ENCODE data around the gene ZFP1. TPM values are rescaled to one million over a fixed set of nuclear protein-coding genes. Genes with fewer than 3 reads are reported as not detected.
"Not testable (repeated sequence)": the region's sequence is repeated elsewhere in the genome, so short reads cannot be mapped to it uniquely, and the experiment has no call there.

ZFP1 gene
- total RNA-seq, 1 experiment from 2014 or later = 9.7 TPM

DNA sequence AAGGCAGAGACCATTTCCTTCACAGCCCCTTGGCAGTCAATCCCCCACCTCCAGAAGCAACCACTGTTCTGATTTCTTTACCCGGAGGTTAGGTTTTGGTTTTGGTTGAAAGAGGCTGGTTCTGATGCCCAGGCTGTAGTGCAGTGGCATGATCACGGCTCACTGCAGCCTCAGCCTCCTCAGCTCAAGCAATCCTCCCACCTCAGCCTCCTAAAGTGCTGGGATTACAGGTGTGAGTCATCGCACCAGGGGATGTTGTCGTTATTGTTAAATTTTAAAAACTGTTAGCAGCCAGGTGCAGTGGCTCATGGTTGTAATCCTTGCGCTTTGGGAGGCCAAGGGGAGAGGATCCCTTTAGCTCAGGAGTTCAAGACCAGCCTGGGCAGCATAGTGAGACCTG is 61.6 kb downstream of the ZFP1 start:
- no peaks in the 10 kb centered on the region for H3K9me3 Mint-ChIP-seq
- no peaks in the 10 kb centered on the region for H3K27me3 Mint-ChIP-seq (ENCODE audit: low read depth)
- ATAC-seq = no peak
- no peaks in the 10 kb centered on the region for H3K36me3 Mint-ChIP-seq
- DNase-seq (ENCODE audit: low spot score) = no peak
- no peak overlapping the region for H3K4me3 Mint-ChIP-seq
- ChIA-PET CTCF (interaction anchor here (0.5 to 2.2 kb wide), 4 partner anchors 10 to 85 kb away, joined by 3 to 22 read pairs (median 10); no protein-coding TSS in a partner anchor), POLR2A (interaction anchor here (0.7 kb wide), 1 partner anchor 813 kb away, joined by 5 read pairs; no protein-coding TSS in a partner anchor)
- TF ChIP-seq CBFB (CRISPR knock-in tag; IDR thresholded peaks at IDR 0.05; ENCODE audit: low read depth) (no peak), FOXJ3 (CRISPR knock-in tag; IDR thresholded peaks at IDR 0.05; ENCODE audit: borderline replicate concordance) (no peak), MYBL2 (CRISPR knock-in tag; IDR thresholded peaks at IDR 0.05) (no peak), SOX15 (CRISPR knock-in tag; IDR thresholded peaks at IDR 0.05) (no peak), NFYB (CRISPR knock-in tag; conservative IDR thresholded peaks at IDR 0.05; ENCODE audit: low read depth) (no peak), ATF1 (CRISPR knock-in tag; IDR thresholded peaks at IDR 0.05) (no peak), ESRRA (CRISPR knock-in tag; IDR thresholded peaks at IDR 0.05; ENCODE audit: borderline replicate concordance) (no peak), CREM (CRISPR knock-in tag; IDR thresholded peaks at IDR 0.05) (no peak), RELA (CRISPR knock-in tag; IDR thresholded peaks at IDR 0.05; ENCODE audit: borderline replicate concordance) (no peak), RORB (CRISPR knock-in tag; IDR thresholded peaks at IDR 0.05) (no peak), GTF2I (CRISPR knock-in tag; conservative IDR thresholded peaks at IDR 0.05) (no peak)
- TF ChIP-seq, protein P1, sequence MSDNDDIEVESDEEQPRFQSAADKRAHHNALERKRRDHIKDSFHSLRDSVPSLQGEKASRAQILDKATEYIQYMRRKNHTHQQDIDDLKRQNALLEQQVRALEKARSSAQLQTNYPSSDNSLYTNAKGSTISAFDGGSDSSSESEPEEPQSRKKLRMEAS (CRISPR knock-in tag; IDR thresholded peaks at IDR 0.05) = no peak
- TF ChIP-seq, protein P2, sequence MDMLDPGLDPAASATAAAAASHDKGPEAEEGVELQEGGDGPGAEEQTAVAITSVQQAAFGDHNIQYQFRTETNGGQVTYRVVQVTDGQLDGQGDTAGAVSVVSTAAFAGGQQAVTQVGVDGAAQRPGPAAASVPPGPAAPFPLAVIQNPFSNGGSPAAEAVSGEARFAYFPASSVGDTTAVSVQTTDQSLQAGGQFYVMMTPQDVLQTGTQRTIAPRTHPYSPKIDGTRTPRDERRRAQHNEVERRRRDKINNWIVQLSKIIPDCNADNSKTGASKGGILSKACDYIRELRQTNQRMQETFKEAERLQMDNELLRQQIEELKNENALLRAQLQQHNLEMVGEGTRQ (CRISPR knock-in tag; IDR thresholded peaks at IDR 0.05) = no peak
- no peak overlapping the region for H3K27ac Mint-ChIP-seq
- H3K4me1 Mint-ChIP-seq = no peaks in the 10 kb centered on the region

DNA sequence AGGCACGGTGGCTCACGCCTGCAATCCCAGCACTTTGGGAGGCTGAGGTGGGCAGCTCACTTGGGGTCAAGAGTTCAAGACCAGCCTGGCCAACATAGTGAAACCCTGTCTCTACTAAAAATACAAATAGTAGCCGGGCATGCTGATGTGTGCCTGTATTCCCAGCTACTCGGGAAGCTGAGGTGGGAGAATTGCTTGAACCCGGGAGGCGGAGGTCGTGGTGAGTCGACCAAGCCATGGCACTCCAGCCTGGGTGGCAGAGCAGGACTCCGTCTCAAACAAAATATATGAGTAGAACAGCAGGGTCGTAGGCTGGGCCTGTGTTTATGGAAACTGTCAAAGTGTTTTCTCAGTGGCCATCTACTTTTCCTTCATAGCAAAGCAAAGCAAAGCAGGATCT is 63.0 kb downstream of the ZFP1 start:
- not testable (repeated sequence) for DNase-seq (ENCODE audit: low spot score); H3K4me3 Mint-ChIP-seq
- CTCF ChIA-PET = interaction anchor here (1.3 kb wide), 1 partner anchor 23 kb away, joined by 5 read pairs; no protein-coding TSS in a partner anchor

DNA sequence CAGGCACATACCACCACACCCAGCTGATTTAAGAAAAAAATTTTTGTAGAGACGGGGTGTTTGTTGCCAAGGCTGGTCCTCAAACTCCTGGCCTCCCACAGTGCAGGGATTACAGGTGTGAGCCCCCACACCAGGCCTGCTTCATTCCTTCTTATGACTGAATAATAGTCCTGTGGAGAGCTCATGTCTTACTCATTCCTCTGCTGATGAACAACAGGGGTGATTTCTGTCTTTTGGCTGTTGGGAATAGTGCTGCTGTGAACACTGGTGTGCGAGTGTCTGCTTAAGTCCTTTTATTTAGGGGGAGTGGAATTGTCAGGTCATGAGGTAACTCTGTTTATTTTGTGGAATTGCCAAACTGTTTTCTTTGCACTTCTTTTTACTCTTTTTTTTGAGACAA is 67.8 kb downstream of the ZFP1 start:
- CTCF ChIA-PET = interaction anchor here (2.1 to 3.0 kb wide), 2 partner anchors 17 to 18 kb away, joined by 7 to 12 read pairs; no protein-coding TSS in a partner anchor
- no peaks in the 10 kb centered on the region for H3K36me3 Mint-ChIP-seq
- no peak for ATAC-seq
- H3K4me1 Mint-ChIP-seq = no peaks in the 10 kb centered on the region
- no peaks in the 10 kb centered on the region for H3K27me3 Mint-ChIP-seq (ENCODE audit: low read depth)
- no peak overlapping the region for H3K4me3 Mint-ChIP-seq
- H3K9me3 Mint-ChIP-seq = no peaks in the 10 kb centered on the region
- POLR2A ChIA-PET = no interaction called here
- no peak overlapping the region for H3K27ac Mint-ChIP-seq
- no peak for TF ChIP-seq SOX15 (CRISPR knock-in tag; IDR thresholded peaks at IDR 0.05)
- no peak for DNase-seq (ENCODE audit: low spot score)

More for the DNA sequence above, 63.0 kb downstream of the ZFP1 start:
- H3K27me3 Mint-ChIP-seq (ENCODE audit: low read depth); H3K4me1 Mint-ChIP-seq; H3K9me3 Mint-ChIP-seq; H3K27ac Mint-ChIP-seq; POLR2A ChIA-PET; ATAC-seq; H3K36me3 Mint-ChIP-seq: not testable (repeated sequence)

DNA sequence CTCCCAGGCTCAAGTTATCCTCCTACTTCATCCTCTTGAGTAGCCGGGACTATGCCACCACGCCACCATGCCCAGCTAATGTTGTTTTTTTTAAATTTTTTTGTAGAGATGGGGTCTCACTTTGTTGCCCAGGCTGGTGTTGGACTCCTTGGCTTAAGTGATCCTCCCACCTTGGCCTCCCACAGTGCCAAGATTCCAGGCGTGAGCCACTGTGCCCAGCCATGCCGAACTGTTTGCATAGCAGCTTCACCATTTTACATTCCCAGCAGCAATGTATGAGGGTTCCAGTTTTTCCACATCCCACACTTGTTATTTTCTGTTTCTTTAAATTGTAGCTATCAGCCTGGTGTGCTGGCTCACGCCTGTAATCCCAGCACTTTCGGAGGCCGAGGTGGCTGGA is 68.3 kb downstream of the ZFP1 start:
- ChIA-PET CTCF (interaction anchor here (2.1 to 3.0 kb wide), 2 partner anchors 17 kb away, joined by 7 to 12 read pairs; no protein-coding TSS in a partner anchor), POLR2A (no interaction called here)
- no peak overlapping the region for H3K4me3 Mint-ChIP-seq
- no peaks in the 10 kb centered on the region for H3K4me1 Mint-ChIP-seq
- H3K36me3 Mint-ChIP-seq = no peaks in the 10 kb centered on the region
- DNase-seq (ENCODE audit: low spot score) (no peak), ATAC-seq (no peak)
- no peaks in the 10 kb centered on the region for H3K9me3 Mint-ChIP-seq
- H3K27ac Mint-ChIP-seq = no peak overlapping the region
- H3K27me3 Mint-ChIP-seq (ENCODE audit: low read depth) = no peaks in the 10 kb centered on the region
- peak; percentile 40; the same call in 1 of the 2 replicates for TF ChIP-seq ZNF121 (CRISPR knock-in tag; IDR thresholded peaks at IDR 0.05)
- TF ChIP-seq, protein P3, sequence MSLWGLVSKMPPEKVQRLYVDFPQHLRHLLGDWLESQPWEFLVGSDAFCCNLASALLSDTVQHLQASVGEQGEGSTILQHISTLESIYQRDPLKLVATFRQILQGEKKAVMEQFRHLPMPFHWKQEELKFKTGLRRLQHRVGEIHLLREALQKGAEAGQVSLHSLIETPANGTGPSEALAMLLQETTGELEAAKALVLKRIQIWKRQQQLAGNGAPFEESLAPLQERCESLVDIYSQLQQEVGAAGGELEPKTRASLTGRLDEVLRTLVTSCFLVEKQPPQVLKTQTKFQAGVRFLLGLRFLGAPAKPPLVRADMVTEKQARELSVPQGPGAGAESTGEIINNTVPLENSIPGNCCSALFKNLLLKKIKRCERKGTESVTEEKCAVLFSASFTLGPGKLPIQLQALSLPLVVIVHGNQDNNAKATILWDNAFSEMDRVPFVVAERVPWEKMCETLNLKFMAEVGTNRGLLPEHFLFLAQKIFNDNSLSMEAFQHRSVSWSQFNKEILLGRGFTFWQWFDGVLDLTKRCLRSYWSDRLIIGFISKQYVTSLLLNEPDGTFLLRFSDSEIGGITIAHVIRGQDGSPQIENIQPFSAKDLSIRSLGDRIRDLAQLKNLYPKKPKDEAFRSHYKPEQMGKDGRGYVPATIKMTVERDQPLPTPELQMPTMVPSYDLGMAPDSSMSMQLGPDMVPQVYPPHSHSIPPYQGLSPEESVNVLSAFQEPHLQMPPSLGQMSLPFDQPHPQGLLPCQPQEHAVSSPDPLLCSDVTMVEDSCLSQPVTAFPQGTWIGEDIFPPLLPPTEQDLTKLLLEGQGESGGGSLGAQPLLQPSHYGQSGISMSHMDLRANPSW (CRISPR knock-in tag; conservative IDR thresholded peaks at IDR 0.05; ENCODE audit: low read depth) = no peak
- TF ChIP-seq, protein P4, sequence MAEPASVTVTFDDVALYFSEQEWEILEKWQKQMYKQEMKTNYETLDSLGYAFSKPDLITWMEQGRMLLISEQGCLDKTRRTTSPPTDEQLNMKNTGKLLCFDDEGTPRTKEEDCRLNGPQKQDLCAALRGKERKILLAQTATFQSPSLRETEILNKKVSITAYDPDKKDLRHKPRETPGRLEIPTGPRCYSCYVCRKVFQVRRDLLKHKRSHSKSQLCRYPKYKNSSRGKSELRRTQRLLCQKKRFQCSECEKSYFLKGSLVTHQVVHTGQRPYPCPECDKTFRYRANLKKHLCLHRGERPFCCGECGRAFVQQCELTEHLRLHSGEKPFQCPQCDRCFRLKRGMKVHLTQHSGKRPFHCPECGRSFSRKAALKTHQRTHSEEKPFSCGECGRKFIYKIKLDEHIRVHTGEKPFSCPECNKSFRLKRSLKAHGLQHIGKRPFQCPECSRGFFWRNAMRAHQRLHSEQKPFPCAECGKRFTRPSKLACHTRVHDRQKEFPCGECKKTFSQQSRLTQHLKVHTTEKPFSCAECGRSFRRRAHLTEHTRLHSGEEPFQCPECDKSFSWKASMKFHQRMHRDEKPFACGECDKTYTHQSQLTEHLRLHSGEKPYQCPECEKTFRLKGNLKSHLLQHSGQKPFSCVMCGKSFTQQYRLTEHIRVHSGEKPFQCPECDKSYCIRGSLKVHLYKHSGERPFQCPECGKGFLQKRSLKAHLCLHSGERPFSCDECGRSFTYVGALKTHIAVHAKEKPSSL (CRISPR knock-in tag; conservative IDR thresholded peaks at IDR 0.05) = no peak
- TF ChIP-seq TEAD4 (CRISPR knock-in tag; IDR thresholded peaks at IDR 0.05) = no peak
- no peak for TF ChIP-seq NR1H2 (CRISPR knock-in tag; IDR thresholded peaks at IDR 0.05)
